Measurements from ENCODE around the gene THNSL1.

The THNSL1 gene

GRCh38 chr10:24988831-24989640 is 27.4 kb upstream of the THNSL1 start:
- DNase-seq (ENCODE audit: low read depth) = no peak
- TF ChIP-seq, protein P1, sequence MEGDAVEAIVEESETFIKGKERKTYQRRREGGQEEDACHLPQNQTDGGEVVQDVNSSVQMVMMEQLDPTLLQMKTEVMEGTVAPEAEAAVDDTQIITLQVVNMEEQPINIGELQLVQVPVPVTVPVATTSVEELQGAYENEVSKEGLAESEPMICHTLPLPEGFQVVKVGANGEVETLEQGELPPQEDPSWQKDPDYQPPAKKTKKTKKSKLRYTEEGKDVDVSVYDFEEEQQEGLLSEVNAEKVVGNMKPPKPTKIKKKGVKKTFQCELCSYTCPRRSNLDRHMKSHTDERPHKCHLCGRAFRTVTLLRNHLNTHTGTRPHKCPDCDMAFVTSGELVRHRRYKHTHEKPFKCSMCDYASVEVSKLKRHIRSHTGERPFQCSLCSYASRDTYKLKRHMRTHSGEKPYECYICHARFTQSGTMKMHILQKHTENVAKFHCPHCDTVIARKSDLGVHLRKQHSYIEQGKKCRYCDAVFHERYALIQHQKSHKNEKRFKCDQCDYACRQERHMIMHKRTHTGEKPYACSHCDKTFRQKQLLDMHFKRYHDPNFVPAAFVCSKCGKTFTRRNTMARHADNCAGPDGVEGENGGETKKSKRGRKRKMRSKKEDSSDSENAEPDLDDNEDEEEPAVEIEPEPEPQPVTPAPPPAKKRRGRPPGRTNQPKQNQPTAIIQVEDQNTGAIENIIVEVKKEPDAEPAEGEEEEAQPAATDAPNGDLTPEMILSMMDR (conservative IDR thresholded peaks at IDR 0.05; ENCODE audit: low read depth, low read length) = no peak
- H3K4me3 ChIP-seq (ENCODE audit: low read depth, low read length) = no peak overlapping the region

- DNase-seq (ENCODE audit: low read depth) = peak; percentile 26
- no peak overlapping the region for H3K4me3 ChIP-seq (ENCODE audit: low read depth, low read length)
- TF ChIP-seq, protein P1 (conservative IDR thresholded peaks at IDR 0.05; ENCODE audit: low read depth, low read length) = peak; percentile 13
Observed at GRCh38 chr10:24989867-24990266, 26.5 kb upstream of the THNSL1 start.

DNA sequence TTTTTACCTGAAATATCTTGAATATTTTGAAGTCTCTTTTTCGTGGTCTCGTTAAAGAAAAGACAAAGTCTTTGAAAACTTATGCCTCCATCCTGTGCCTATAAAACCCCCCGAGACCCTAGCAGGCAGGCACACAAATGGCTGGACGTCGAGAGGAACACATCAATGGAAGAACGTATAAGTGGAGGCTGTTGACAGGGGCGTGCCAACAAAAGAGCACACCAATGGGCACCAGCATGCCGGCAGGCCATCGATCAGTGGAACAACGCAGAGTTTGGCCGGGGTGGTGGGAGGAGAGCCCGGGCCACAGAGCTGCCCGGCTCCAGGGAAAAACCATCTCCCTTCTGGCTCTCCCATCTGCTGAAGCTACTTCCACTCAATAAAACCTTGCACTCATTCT is 25.1 kb upstream of the THNSL1 start:
- no peak for DNase-seq (ENCODE audit: low read depth)
- TF ChIP-seq, protein P1 (conservative IDR thresholded peaks at IDR 0.05; ENCODE audit: low read depth, low read length) = no peak
- H3K4me3 ChIP-seq (ENCODE audit: low read depth, low read length) = no peak overlapping the region

DNA sequence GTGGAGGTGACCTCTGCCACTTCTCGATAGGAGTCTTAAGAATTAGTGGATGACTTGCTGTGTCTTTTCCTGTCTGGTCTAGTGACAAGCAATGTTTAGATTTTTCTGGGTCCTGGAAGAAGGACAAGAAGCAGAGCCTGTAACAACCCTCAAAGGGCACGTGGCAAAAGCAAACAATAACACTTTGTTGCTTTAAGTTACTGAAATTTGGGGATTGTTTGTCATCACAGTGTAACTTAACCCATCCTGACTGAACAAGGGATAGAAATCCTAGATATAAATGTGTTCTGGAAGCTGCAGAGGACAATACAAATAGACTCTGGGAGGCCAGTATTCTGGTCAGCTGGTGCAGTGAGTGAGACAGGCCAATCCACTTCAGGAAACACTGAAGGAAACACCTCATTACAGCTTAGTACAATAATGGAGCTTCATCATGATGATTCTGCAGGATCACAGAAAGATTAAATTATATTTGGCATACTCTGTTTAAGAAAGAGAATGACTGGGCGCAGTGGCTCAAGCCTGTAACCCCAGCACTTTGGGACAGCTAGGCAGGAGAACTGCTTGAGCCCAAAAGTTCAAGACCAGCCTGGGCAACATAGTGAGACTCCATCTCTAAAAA is 23.8 kb upstream of the THNSL1 start:
- H3K4me3 ChIP-seq (ENCODE audit: low read depth, low read length) = no peak overlapping the region
- TF ChIP-seq, protein P1 (conservative IDR thresholded peaks at IDR 0.05; ENCODE audit: low read depth, low read length) = no peak
- no peak for DNase-seq (ENCODE audit: low read depth)

DNA sequence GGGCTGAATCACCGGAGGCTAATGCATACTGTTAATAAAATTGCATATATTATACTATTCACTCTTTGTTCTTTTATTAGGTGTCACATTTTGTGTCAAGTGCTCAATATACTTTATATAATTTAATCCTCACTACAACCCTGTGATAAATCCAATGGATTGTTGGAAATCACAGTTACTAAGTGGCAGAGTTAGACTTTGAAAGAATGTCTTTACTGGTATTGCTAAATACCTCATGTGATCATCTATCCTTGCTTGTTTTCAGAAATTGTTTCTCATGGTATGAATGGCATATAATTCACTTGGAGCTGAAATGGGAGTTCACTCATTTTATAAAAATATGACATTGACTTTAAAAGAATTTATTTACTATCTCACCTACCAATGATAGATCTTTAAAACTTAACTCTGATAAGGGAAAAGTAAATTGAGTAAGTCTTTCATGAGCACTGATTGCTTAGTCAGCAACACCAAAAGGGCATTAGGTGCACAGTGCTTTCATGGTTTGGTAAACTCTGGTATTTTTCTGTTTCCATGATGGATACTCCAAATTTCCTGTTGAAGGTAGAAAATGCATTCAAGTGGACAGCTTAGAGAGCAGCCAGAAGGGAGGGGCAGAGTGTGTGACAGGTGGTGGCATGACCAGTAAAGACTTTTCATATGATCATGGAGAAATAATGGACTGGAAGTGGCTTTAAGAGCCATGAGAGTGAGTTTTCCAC is 23.0 kb upstream of the THNSL1 start:
- no peak overlapping the region for H3K4me3 ChIP-seq (ENCODE audit: low read depth, low read length)
- TF ChIP-seq, protein P1 (conservative IDR thresholded peaks at IDR 0.05; ENCODE audit: low read depth, low read length) = no peak
- DNase-seq (ENCODE audit: low read depth) = peak; percentile 27

GRCh38 chr10:24995072-24995471 is 21.3 kb upstream of the THNSL1 start:
- TF ChIP-seq, protein P1 (conservative IDR thresholded peaks at IDR 0.05; ENCODE audit: low read depth, low read length) = no peak
- no peak overlapping the region for H3K4me3 ChIP-seq (ENCODE audit: low read depth, low read length)
- no peak for DNase-seq (ENCODE audit: low read depth)

Measured in choroid plexus epithelial cell (primary cell).